BLaER1 treated with 17β-estradiol and CSF1 and Interleukin-3, amounts not matched to agents 10 nM and 100 nM (cell line): Measurements from ENCODE around the gene ADCY9.

Experiments used
- H3K27ac ChIP-seq, 11 experiments: shearing (Covaris generic); formaldehyde crosslinking; 2 replicates each; pipeline ENCODE4 v1.8.1; 2022
- H3K27me3 ChIP-seq, 11 experiments: shearing (Covaris generic); formaldehyde crosslinking; 2 replicates each; pipeline ENCODE4 v1.8.1; 2022
- H3K36me3 ChIP-seq, 11 experiments: shearing (Covaris generic); formaldehyde crosslinking; 2 replicates each; pipeline ENCODE4 v1.8.1; 2022
- H3K4me1 ChIP-seq, 10 experiments: shearing (Covaris generic); formaldehyde crosslinking; 2 replicates each; pipeline ENCODE4 v1.8.1; 2022
- H3K4me2 ChIP-seq, 11 experiments: shearing (Covaris generic); formaldehyde crosslinking; 2 replicates each; pipeline ENCODE4 v1.8.1; 2022
- H3K4me3 ChIP-seq, 10 experiments: shearing (Covaris generic); formaldehyde crosslinking; 2 replicates each; pipeline ENCODE4 v1.8.1; 2022
- H3K9ac ChIP-seq, 11 experiments: shearing (Covaris generic); formaldehyde crosslinking; 2 replicates each; pipeline ENCODE4 v1.8.1; 2022
- H3K9me3 ChIP-seq, 11 experiments: shearing (Covaris generic); formaldehyde crosslinking; replicated peaks in 1 of 11; 2 replicates each; pipeline ENCODE4 v1.8.1; 2022
- H4K20me1 ChIP-seq, 11 experiments: shearing (Covaris generic); formaldehyde crosslinking; 2 replicates each; pipeline ENCODE4 v1.8.1; 2022
- Cebpa-rat ChIP-seq, 11 experiments: shearing (Covaris generic); IDR thresholded peaks; 2 replicates each; pipeline ENCODE4 v1.8.1; 2022

Gene ADCY9

DNA sequence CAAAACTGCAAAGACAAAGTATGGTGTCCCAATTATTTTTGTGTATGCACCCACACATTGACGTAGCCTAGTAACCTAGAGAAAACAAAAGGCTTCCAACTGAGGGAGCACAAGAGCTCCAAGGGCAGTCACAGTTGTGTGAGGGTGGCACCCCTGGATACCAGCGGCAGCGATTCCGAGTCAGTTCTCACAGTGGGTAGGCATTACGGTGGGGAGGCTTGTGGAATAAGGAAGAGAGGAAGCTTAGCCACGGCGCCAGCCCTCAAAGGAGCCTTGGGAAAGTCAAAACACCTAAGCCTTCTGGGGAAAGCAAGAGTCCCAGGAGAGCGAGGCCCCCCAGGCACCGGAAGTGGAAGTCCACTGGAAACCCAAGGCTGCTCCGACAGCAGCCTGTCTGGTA, 31.0 kb upstream of the ADCY9 start:
- Histone ChIP-seq H3K36me3 (no peaks in the 10 kb centered on the region; a peak in 1 of 22 replicates), H3K9me3 (peaks cover 0 to 25% (median 13%) of the 10 kb centered on the region in 11 experiments; a peak in 17 of 22 replicates), H3K4me1 (peaks cover 8 to 22% (median 18%) of the 10 kb centered on the region in 10 experiments), H3K4me3 (no peak overlapping the region), H3K27ac (no peak overlapping the region), H4K20me1 (no peaks in the 10 kb centered on the region), H3K4me2 (no peak overlapping the region), H3K27me3 (no peaks in the 10 kb centered on the region), H3K9ac (no peak overlapping the region)
- TF ChIP-seq Cebpa-rat (IDR thresholded peaks at IDR 0.05): no peak

DNA sequence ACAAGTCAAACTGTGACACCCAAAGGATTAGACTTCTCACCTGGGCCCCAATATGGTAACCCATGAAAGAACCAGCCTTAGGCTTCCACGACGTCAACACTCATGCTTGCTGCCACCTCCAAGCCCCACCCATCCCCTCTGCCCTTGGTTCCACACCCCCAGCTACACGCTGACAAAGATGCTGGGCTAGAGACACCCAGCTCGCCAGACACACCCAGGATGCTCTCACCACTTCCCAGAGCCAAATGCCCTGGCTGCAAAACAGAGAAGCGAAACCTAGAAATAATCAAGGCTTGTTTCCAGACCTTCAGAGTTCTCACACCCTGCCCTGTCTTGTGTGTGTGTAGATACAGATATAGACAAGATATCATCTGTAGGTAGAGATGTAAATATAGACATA, 26.0 kb upstream of the ADCY9 start:
- Histone ChIP-seq H3K4me1 (peaks cover 17 to 47% (median 37%) of the 10 kb centered on the region in 10 experiments), H3K36me3 (no peaks in the 10 kb centered on the region), H3K9me3 (peaks cover 5 to 22% (median 16%) of the 10 kb centered on the region in 11 experiments; a peak in 20 of 22 replicates), H4K20me1 (no peaks in the 10 kb centered on the region), H3K27ac (peak overlapping the region in 6 of 11 experiments; percentile 41 to 76 (median 72); a peak in 10 of 22 replicates), H3K4me2 (peak overlapping the region in 10 of 11 experiments; percentile 5 to 63 (median 43); a peak in 15 of 22 replicates), H3K27me3 (no peaks in the 10 kb centered on the region), H3K9ac (peak overlapping the region in 3 of 11 experiments; percentile 5 to 18 (median 7); a peak in 2 of 22 replicates), H3K4me3 (no peak overlapping the region)
- TF ChIP-seq Cebpa-rat (IDR thresholded peaks at IDR 0.05): no peak

- H3K4me3 ChIP-seq: no peak overlapping the region
- H3K27me3 ChIP-seq: no peaks in the 10 kb centered on the region
- no peak overlapping the region for H3K9ac ChIP-seq
- peaks cover 0 to 20% (median 11%) of the 10 kb centered on the region in 11 experiments; a peak in 15 of 22 replicates for H3K9me3 ChIP-seq
- H4K20me1 ChIP-seq: no peaks in the 10 kb centered on the region
- no peak for TF ChIP-seq Cebpa-rat (IDR thresholded peaks at IDR 0.05)
- peaks cover 17 to 47% (median 37%) of the 10 kb centered on the region in 10 experiments for H3K4me1 ChIP-seq
- no peaks in the 10 kb centered on the region for H3K36me3 ChIP-seq
- peak overlapping the region in 10 of 11 experiments; percentile 19 to 63 (median 47); a peak in 15 of 22 replicates for H3K4me2 ChIP-seq
- H3K27ac ChIP-seq: peak overlapping the region in 9 of 11 experiments; percentile 52 to 82 (median 73); a peak in 16 of 22 replicates
These were observed 25.4 kb upstream of the ADCY9 start for GRCh38 chr16:4141604-4142003.

DNA sequence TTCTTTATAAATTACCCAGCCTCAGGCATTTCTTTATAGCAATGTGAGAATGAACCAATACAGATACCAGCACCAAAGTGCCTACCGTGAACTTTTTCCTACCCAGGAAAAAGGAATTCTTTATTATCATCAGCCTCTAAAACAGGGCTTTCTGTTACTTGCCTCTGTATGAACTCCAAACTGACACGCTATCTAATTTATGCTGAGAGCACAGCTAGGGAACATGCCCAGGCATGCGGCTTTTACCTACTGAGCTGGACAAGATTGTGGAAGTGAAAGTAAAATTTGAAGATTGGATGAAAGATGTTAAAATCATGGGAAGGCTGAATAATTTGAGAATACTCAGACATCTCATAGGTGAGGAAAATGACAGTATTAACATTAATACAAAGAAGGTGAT, 24.4 kb upstream of the ADCY9 start:
- Histone ChIP-seq H3K4me2 (peak overlapping the region; percentile 15 to 63 (median 50); a peak in 21 of 22 replicates), H4K20me1 (no peaks in the 10 kb centered on the region), H3K9ac (peak overlapping the region in 9 of 11 experiments; percentile 26 to 62 (median 48); a peak in 14 of 22 replicates), H3K27ac (peak overlapping the region; percentile 47 to 82 (median 73); a peak in 21 of 22 replicates), H3K4me1 (peaks cover 11 to 39% (median 33%) of the 10 kb centered on the region in 10 experiments), H3K9me3 (peaks cover 0 to 20% (median 11%) of the 10 kb centered on the region in 11 experiments; a peak in 15 of 22 replicates), H3K36me3 (no peaks in the 10 kb centered on the region), H3K27me3 (no peaks in the 10 kb centered on the region), H3K4me3 (no peak overlapping the region)
- TF ChIP-seq Cebpa-rat (IDR thresholded peaks at IDR 0.05): no peak

- Histone ChIP-seq H3K4me3 (no peak overlapping the region), H3K4me1 (peaks cover 11 to 39% (median 33%) of the 10 kb centered on the region in 10 experiments), H4K20me1 (no peaks in the 10 kb centered on the region), H3K36me3 (no peaks in the 10 kb centered on the region), H3K4me2 (peak overlapping the region in 10 of 11 experiments; percentile 15 to 63 (median 51); a peak in 12 of 22 replicates), H3K9ac (peak overlapping the region in 7 of 11 experiments; percentile 26 to 62 (median 48); a peak in 8 of 22 replicates), H3K27me3 (no peaks in the 10 kb centered on the region), H3K9me3 (peaks cover 0 to 20% (median 11%) of the 10 kb centered on the region in 11 experiments; a peak in 15 of 22 replicates), H3K27ac (peak overlapping the region; percentile 47 to 82 (median 73); a peak in 21 of 22 replicates)
- no peak for TF ChIP-seq Cebpa-rat (IDR thresholded peaks at IDR 0.05)
These were observed 23.7 kb upstream of the ADCY9 start for GRCh38 chr16:4139968-4140367.

DNA sequence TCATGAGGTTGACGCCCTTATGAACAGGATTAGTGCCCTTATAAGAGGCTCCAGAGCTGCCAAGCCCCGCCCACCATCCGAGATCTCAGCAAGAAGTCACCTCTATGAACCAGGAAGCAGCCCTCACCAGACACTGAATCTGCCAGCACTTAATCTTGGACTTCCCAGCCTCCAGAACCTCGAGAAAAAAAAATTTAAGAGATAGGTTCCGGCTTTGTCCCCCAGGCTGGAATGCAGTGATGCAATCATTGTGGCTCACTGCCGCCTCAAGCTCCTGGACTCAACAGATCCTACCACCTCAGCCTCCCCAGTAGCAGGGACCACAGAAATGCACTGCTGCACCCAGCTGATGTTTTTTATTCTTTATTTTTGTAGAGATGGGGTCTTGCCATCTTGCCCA, 22.5 kb upstream of the ADCY9 start:
- Histone ChIP-seq H3K4me2 (no peak overlapping the region), H4K20me1 (no peaks in the 10 kb centered on the region), H3K27me3 (no peaks in the 10 kb centered on the region), H3K4me1 (peaks cover 11 to 39% (median 33%) of the 10 kb centered on the region in 10 experiments), H3K9ac (no peak overlapping the region), H3K4me3 (no peak overlapping the region), H3K27ac (no peak overlapping the region), H3K9me3 (peaks cover 0 to 20% (median 11%) of the 10 kb centered on the region in 11 experiments; a peak in 15 of 22 replicates), H3K36me3 (no peaks in the 10 kb centered on the region)
- no peak for TF ChIP-seq Cebpa-rat (IDR thresholded peaks at IDR 0.05)

GRCh38 chr16:4137438-4137837, 21.2 kb upstream of the ADCY9 start:
- no peak overlapping the region for H3K9ac ChIP-seq
- H3K27ac ChIP-seq: no peak overlapping the region

DNA sequence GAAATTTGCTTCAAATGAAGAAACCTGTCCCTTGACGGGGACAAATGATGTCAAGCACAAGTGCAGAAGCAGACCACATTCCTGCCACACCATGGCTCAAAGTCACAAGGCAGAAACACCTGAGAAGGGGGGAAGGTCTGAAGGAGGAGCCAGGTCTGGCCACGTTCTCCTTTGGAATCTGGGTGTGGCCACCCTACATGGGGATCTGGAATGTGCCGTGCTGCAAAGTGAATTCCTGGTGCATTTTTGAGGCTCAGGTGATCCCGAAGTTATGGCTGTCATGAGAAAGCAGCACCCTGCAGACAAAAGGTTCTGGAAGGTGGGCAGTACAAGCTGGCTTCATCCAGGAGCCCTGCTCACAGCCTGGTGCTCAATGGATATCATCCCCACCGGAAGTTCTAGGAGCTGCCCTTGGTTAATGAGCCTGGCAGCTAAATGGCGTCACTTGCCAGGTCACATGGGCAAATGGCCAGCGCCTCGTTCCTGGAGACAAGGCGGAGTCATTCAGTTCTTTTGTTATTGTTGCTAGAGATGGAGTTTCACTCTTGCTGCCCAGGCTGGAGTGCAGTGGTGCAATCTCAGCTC, 20.1 kb upstream of the ADCY9 start:
- Histone ChIP-seq H3K9ac (no peak overlapping the region), H3K4me2 (no peak overlapping the region), H4K20me1 (no peaks in the 10 kb centered on the region), H3K4me1 (peaks cover 13 to 22% (median 19%) of the 10 kb centered on the region in 10 experiments), H3K36me3 (no peaks in the 10 kb centered on the region), H3K27me3 (no peaks in the 10 kb centered on the region), H3K27ac (no peak overlapping the region), H3K4me3 (no peak overlapping the region), H3K9me3 (peaks cover 0 to 20% (median 11%) of the 10 kb centered on the region in 11 experiments; a peak in 15 of 22 replicates)
- no peak for TF ChIP-seq Cebpa-rat (IDR thresholded peaks at IDR 0.05)

More at GRCh38 chr16:4137438-4137837, 21.2 kb upstream of the ADCY9 start:
- TF ChIP-seq Cebpa-rat (IDR thresholded peaks at IDR 0.05): no peak
- Histone ChIP-seq H3K27me3 (no peaks in the 10 kb centered on the region), H3K4me3 (no peak overlapping the region), H3K4me1 (peaks cover 17 to 33% (median 26%) of the 10 kb centered on the region in 10 experiments), H3K36me3 (no peaks in the 10 kb centered on the region), H3K4me2 (no peak overlapping the region), H3K9me3 (peaks cover 0 to 20% (median 11%) of the 10 kb centered on the region in 11 experiments; a peak in 15 of 22 replicates), H4K20me1 (no peaks in the 10 kb centered on the region)

GRCh38 chr16:4135537-4135936, 19.3 kb upstream of the ADCY9 start:
- Histone ChIP-seq H3K9me3 (peaks cover 0 to 20% (median 11%) of the 10 kb centered on the region in 11 experiments; a peak in 15 of 22 replicates), H3K27ac (no peak overlapping the region), H3K9ac (no peak overlapping the region), H3K4me2 (no peak overlapping the region), H4K20me1 (no peaks in the 10 kb centered on the region), H3K4me1 (peaks cover 5 to 14% (median 11%) of the 10 kb centered on the region in 10 experiments), H3K27me3 (no peaks in the 10 kb centered on the region), H3K36me3 (no peaks in the 10 kb centered on the region), H3K4me3 (no peak overlapping the region)
- TF ChIP-seq Cebpa-rat (IDR thresholded peaks at IDR 0.05): no peak
